Ureter (tissue), 1 donor: ENCODE measurements around the gene PSEN2. TPM values are rescaled to one million over a fixed set of nuclear protein-coding genes. Genes with fewer than 3 reads are reported as not detected.
A peak's percentile ranks its signal among the peaks of the same experiment; 100 is the strongest.

Experiments
- DNase-seq: peaks from one replicate; pipeline ENCODE4 v3.0.0-alpha.2; 2020; ENCODE audit warnings: low spot score
- total RNA-seq: library from RNA; stranded (reverse); gene quantifications from one replicate; pipeline ENCODE4 v1.2.4, GENCODE V29; 2023
- donor health status: DM: yes; HTN: yes; CAD: no.

The PSEN2 gene
- total RNA-seq, 1 donor from 2014 or later = 29.1 TPM

GRCh38 chr1:226865590-226865989, 4.8 kb upstream of the PSEN2 start:
- no peak for DNase-seq

GRCh38 chr1:226867461-226868054, 2.9 kb upstream of the PSEN2 start:
- no peak for DNase-seq

GRCh38 chr1:226868726-226869125, 1.7 kb upstream of the PSEN2 start:
- DNase-seq = no peak

- DNase-seq = no peak
These were observed 403 bp upstream of the PSEN2 start for GRCh38 chr1:226870026-226870400.

GRCh38 chr1:226871636-226872327, 1.4 kb downstream of the PSEN2 start:
- DNase-seq = no peak

GRCh38 chr1:226872437-226872836, 2.0 kb downstream of the PSEN2 start:
- DNase-seq = no peak

GRCh38 chr1:226873771-226874578, 3.6 kb downstream of the PSEN2 start:
- DNase-seq = no peak

- no peak for DNase-seq
These were observed 4.4 kb downstream of the PSEN2 start for GRCh38 chr1:226874579-226875425.

GRCh38 chr1:226875641-226876295, 5.4 kb downstream of the PSEN2 start:
- peak; percentile 66 for DNase-seq

- DNase-seq = no peak
These were observed 7.3 kb downstream of the PSEN2 start for GRCh38 chr1:226877669-226878068.

- no peak for DNase-seq
These were observed 10.2 kb downstream of the PSEN2 start for GRCh38 chr1:226880372-226881287.

- no peak for DNase-seq
These were observed 11.2 kb downstream of the PSEN2 start for GRCh38 chr1:226881515-226882185.

GRCh38 chr1:226882187-226882586, 11.8 kb downstream of the PSEN2 start:
- no peak for DNase-seq

GRCh38 chr1:226882631-226883409, 12.4 kb downstream of the PSEN2 start:
- no peak for DNase-seq

- no peak for DNase-seq
These were observed 13.2 kb downstream of the PSEN2 start for GRCh38 chr1:226883630-226884029.

GRCh38 chr1:226884116-226884625, 13.8 kb downstream of the PSEN2 start:
- DNase-seq = no peak

- DNase-seq = no peak
These were observed 14.8 kb downstream of the PSEN2 start for GRCh38 chr1:226884966-226885820.
